ENCODE measurements around the gene BSDC1. TPM values are rescaled to one million over a fixed set of nuclear protein-coding genes. Genes with fewer than 3 reads are reported as not detected.

Gene BSDC1
- total and polyA plus RNA-seq, 2 of the 13 experiments (the other 11 are each of a cell fraction or from before 2014, with no cell fraction given) = 40.3 to 64.2 TPM

DNA sequence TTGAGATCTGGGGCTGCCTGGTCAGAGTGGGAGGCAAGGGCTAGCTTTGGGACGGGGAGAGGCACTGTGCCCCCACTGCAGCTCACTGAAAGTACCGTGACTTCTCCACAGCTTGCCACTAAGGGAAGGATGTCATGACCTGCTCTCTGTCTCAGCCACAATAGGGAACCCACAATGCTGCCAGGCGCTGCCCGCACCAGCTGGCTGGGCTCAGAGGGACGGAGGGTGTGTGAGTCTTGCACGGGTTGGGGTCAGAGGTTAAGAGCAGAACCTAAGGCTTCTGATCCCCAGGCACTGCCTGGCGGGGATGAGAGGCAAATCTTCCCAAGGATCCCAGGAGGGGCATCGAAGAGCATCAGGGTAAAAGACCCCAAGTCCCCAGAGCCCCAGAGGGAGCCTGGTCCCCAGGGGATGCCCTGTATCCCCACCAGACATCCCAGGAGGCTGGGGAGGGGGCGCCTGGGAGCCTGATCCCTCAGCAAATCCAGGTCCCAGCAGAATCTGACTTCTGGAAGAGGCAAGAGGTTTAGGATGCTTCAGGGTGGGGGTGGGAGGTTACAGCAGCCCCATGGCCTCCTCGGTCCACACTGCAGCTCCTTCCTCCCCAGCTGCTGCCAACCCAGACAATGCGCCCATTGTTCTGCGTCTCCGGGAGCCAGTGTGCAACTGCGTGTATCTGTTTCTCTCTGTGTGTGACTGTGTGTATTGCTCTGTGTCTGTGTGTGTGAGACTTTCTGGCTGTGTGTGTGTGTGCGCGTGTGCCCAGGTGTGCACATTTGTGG lies 56.2 kb downstream of the BSDC1 start:
- intact Hi-C loops (cut with micrococcal nuclease; ENCODE audit: unreplicated experiment) (loop anchor here (2.0 to 10.0 kb wide), 2 partner anchors 13 to 57 kb away; partner anchors contain the start of gene BSDC1), in situ Hi-C loops (cut with HindIII; ENCODE audit: extremely low pct_ligation_motif_present, low pct_unique_long_range_greater_than_20kb) (no loop called here)
- H2AFZ ChIP-seq (ENCODE audit: low read length) = no peak overlapping the region
- peaks cover 2 to 16% of the 10 kb centered on the region in 2 experiments; a peak in 3 of 5 replicates for H3K36me3 ChIP-seq (replicated peaks in 1 of 2; ENCODE audit: control insufficient read depth in 1 of 2, insufficient read depth in 2 of 2, low read length in 2 of 2)
- ChIA-PET CTCF (ENCODE audit: low intra/inter-chr PET ratio, low total read pairs) (no interaction called here), POLR2A (interaction anchor here (1.0 to 5.8 kb wide), 11 partner anchors 11 to 139 kb away, joined by 3 to 222 read pairs (median 6); partner anchors contain the start of genes BSDC1, FAM167B and LCK)
- no peaks in the 10 kb centered on the region for H3K9me3 ChIP-seq (ENCODE audit: low read length)
- 22% methylated on average over 5 of the region's 16 CpGs for WGBS (ENCODE audit: low lambda C conversion rate)
- peak; percentile 76 for DNase-seq (ENCODE audit: low spot score)
- ATAC-seq = peak; percentile 62
- no TSS peak for BruUV-seq (replicated peaks)
- H3K4me1 ChIP-seq (ENCODE audit: insufficient read depth, low read length) = peaks cover 73% of the 10 kb centered on the region
- H3K4me2 ChIP-seq (ENCODE audit: low read depth, low read length) = peak overlapping the region; percentile 93
- H3K27me3 ChIP-seq (ENCODE audit: control insufficient read depth in 1 of 2, insufficient read depth in 2 of 2, low read length in 2 of 2) = peaks cover 0 to 4% of the 10 kb centered on the region in 2 experiments; a peak in 2 of 5 replicates
- FAIRE-seq = peak; percentile 87
- peaks cover 14% of the 10 kb centered on the region for H4K20me1 ChIP-seq (ENCODE audit: insufficient read depth, low read length)
- H3K9ac ChIP-seq (ENCODE audit: insufficient read depth, low read depth, low read length) = peak overlapping the region; percentile 29; the same call in 1 of the 2 replicates
- H3K27ac ChIP-seq (ENCODE audit: extremely low read length, insufficient read depth, low read length) = no peak overlapping the region
- peak overlapping the region; percentile 25 to 62 (median 37); a peak in 5 of 6 replicates for H3K4me3 ChIP-seq (replicated peaks in 1 of 3; ENCODE audit: insufficient read depth in 1 of 3, low read depth in 2 of 3, low read length in 3 of 3)
- H3K79me2 ChIP-seq (ENCODE audit: insufficient read depth, low read length) = peaks cover 14% of the 10 kb centered on the region
- TF ChIP-seq ZNF263 (CRISPR knock-in tag; IDR thresholded peaks at IDR 0.05) (peak; percentile 86), ZNF562 (CRISPR knock-in tag; IDR thresholded peaks at IDR 0.05; ENCODE audit: borderline replicate concordance) (no peak), XRCC5 (optimal IDR thresholded peaks at IDR 0.05; ENCODE audit: low read length) (peak; percentile 61), HNRNPL (IDR thresholded peaks at IDR 0.05; ENCODE audit: low read depth, low read length) (0 out of 2 replicates have a peak, but pooled peaks have one; percentile 50), NR2C2 (CRISPR knock-in tag; IDR thresholded peaks at IDR 0.05; ENCODE audit: borderline replicate concordance) (no peak), TBX2 (CRISPR knock-in tag; IDR thresholded peaks at IDR 0.05; ENCODE audit: borderline replicate concordance) (peak; percentile 63; the same call in 1 of the 2 replicates), ZNF230 (CRISPR knock-in tag; IDR thresholded peaks at IDR 0.05) (peak; percentile 28; the same call in 1 of the 2 replicates), CCAR2 (optimal IDR thresholded peaks at IDR 0.05; ENCODE audit: low read depth, low read length) (no peak), HNF4A (CRISPR knock-in tag; IDR thresholded peaks at IDR 0.05) (no peak), ZNF772 (CRISPR knock-in tag; IDR thresholded peaks at IDR 0.05) (peak; percentile 68; the same call in 1 of the 2 replicates), SALL2 (CRISPR knock-in tag; IDR thresholded peaks at IDR 0.05) (0 out of 2 replicates have a peak, but pooled peaks have one; percentile 43), SOX6 (IDR thresholded peaks at IDR 0.05) (no peak), SOX6 (CRISPR knock-in tag; IDR thresholded peaks at IDR 0.05) (peak; percentile 80), ZSCAN25 (CRISPR knock-in tag; IDR thresholded peaks at IDR 0.05) (no peak)
- TF ChIP-seq, protein P1, sequence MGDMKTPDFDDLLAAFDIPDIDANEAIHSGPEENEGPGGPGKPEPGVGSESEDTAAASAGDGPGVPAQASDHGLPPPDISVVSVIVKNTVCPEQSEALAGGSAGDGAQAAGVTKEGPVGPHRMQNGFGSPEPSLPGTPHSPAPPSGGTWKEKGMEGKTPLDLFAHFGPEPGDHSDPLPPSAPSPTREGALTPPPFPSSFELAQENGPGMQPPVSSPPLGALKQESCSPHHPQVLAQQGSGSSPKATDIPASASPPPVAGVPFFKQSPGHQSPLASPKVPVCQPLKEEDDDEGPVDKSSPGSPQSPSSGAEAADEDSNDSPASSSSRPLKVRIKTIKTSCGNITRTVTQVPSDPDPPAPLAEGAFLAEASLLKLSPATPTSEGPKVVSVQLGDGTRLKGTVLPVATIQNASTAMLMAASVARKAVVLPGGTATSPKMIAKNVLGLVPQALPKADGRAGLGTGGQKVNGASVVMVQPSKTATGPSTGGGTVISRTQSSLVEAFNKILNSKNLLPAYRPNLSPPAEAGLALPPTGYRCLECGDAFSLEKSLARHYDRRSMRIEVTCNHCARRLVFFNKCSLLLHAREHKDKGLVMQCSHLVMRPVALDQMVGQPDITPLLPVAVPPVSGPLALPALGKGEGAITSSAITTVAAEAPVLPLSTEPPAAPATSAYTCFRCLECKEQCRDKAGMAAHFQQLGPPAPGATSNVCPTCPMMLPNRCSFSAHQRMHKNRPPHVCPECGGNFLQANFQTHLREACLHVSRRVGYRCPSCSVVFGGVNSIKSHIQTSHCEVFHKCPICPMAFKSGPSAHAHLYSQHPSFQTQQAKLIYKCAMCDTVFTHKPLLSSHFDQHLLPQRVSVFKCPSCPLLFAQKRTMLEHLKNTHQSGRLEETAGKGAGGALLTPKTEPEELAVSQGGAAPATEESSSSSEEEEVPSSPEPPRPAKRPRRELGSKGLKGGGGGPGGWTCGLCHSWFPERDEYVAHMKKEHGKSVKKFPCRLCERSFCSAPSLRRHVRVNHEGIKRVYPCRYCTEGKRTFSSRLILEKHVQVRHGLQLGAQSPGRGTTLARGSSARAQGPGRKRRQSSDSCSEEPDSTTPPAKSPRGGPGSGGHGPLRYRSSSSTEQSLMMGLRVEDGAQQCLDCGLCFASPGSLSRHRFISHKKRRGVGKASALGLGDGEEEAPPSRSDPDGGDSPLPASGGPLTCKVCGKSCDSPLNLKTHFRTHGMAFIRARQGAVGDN (CRISPR knock-in tag; IDR thresholded peaks at IDR 0.05) = peak; percentile 57
- TF ChIP-seq, protein P2, sequence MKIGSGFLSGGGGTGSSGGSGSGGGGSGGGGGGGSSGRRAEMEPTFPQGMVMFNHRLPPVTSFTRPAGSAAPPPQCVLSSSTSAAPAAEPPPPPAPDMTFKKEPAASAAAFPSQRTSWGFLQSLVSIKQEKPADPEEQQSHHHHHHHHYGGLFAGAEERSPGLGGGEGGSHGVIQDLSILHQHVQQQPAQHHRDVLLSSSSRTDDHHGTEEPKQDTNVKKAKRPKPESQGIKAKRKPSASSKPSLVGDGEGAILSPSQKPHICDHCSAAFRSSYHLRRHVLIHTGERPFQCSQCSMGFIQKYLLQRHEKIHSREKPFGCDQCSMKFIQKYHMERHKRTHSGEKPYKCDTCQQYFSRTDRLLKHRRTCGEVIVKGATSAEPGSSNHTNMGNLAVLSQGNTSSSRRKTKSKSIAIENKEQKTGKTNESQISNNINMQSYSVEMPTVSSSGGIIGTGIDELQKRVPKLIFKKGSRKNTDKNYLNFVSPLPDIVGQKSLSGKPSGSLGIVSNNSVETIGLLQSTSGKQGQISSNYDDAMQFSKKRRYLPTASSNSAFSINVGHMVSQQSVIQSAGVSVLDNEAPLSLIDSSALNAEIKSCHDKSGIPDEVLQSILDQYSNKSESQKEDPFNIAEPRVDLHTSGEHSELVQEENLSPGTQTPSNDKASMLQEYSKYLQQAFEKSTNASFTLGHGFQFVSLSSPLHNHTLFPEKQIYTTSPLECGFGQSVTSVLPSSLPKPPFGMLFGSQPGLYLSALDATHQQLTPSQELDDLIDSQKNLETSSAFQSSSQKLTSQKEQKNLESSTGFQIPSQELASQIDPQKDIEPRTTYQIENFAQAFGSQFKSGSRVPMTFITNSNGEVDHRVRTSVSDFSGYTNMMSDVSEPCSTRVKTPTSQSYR (CRISPR knock-in tag; IDR thresholded peaks at IDR 0.05; ENCODE audit: borderline replicate concordance) = peak; percentile 69; the same call in 1 of the 2 replicates

All from HepG2 (cell line).